CD4-positive, alpha-beta T cell treated with Interleukin-10 for 1 hour (primary cell): ENCODE data around the gene TOX3.

ENCODE experiments used
- DNase-seq: peaks from one replicate; pipeline ENCODE4 v3.0.0-alpha.2; 2020

Gene TOX3

DNA sequence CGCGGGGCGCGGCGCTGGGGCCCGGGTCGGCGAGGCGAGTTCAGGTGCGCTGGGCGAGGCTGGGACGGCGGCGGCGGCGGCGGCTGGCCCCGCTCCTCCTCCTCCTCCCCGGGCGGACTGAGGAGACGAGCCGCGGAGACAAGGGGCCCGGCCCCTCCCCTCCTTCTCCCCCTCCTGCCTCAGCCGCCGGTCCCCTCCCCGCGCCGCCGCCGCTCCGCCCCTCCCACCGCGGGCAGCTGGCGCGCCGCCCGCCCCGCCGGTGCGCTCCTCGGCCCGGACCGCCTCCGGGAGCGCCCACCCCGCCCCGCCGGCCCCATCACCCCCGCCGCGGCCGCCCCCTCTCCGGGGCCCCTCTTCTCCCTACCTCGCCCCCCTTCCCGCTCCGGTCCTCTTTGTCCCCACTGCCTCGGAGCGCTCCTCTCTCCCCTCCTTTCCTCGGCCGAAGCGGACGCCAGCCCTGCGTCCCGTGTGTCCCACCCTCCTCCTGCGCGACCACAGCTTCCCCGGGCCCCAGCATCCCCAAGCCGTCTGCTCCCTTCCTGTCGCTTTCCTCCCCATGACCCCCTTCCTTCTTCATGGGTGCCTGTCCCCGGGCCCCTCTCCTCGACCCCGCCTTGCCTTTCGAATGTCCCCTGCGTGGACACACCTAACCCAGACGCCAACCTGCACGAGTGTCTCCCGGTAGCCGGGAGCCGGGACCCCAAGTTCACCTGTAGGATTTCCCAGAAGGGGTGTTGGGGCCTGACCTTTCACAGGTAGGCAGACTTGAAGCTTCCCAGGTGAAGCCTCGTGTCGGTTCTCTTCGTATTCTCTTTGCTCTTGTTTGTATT, at the start of gene TOX3:
Gene TOX3, minus strand, starts transcription at position 140 of the 830 bp plus-strand sequence. CDS start 420 bp downstream, outside the sequence.
- no peak for DNase-seq

GRCh38 chr16:52592778-52593177, 45.8 kb upstream of the TOX3 start:
- no peak for DNase-seq

GRCh38 chr16:52591934-52592592, 45.1 kb upstream of the TOX3 start:
- DNase-seq = no peak

DNA sequence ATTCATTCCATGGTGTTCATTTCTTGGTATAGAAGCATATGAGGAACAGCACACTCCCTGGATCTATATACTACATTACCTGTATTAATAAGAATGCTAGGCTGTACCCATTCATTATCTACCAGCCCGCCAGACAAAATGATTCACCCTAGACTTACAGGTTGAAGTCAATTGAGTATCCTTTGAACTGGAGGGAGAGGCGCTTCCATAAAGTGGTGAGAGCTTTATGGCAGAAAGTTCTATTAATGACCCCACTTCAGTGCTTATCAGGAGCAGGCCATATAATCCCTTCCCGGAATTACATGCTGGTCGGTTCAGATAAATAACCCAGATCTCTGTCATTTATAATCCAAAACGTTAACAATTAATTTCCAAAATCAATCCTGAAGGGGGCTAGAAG, 44.5 kb upstream of the TOX3 start:
- DNase-seq = no peak

- DNase-seq = no peak
Measured at GRCh38 chr16:52586159-52586558, 39.2 kb upstream of the TOX3 start.

GRCh38 chr16:52584354-52585320, 37.7 kb upstream of the TOX3 start:
- no peak for DNase-seq

- no peak for DNase-seq
Measured at GRCh38 chr16:52581530-52581929, 34.6 kb upstream of the TOX3 start.

- no peak for DNase-seq
Measured at GRCh38 chr16:52580488-52580887, 33.5 kb upstream of the TOX3 start.

DNA sequence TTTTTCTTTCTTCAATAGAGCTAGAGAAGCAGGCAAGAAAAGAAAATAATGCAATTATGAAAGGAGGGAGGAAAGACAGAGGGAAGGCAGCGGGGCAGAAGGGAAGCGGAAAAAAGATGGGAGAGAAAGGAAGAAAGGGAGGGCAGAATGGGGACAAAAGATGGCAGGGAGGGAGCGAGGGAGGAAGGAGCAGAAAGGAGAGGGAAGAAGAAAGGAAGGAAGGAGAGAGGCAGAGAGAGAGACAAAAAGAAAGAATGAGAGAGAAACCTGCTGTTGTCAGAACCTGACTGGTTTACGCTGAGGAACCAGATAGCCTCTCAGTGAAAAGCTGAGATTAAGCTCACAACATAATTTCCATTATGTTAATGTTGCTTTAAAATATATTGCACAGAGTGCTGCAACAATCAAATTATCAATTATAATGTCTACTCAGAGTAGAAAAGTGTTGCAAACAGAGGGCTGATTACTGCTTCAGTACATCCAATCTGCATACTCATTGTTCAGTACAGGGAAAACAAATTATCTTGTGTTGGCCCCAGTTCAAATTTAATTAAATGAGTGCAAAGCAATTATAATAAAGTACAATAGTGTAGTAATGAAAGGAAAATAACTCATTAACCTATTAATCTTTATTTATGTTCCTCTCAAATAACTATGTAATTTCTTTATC, 32.0 kb upstream of the TOX3 start:
- DNase-seq = no peak

GRCh38 chr16:52578007-52578828, 31.3 kb upstream of the TOX3 start:
- DNase-seq = no peak

GRCh38 chr16:52577130-52577706, 30.3 kb upstream of the TOX3 start:
- DNase-seq = no peak

GRCh38 chr16:52573365-52574299, 26.7 kb upstream of the TOX3 start:
- DNase-seq = no peak

DNA sequence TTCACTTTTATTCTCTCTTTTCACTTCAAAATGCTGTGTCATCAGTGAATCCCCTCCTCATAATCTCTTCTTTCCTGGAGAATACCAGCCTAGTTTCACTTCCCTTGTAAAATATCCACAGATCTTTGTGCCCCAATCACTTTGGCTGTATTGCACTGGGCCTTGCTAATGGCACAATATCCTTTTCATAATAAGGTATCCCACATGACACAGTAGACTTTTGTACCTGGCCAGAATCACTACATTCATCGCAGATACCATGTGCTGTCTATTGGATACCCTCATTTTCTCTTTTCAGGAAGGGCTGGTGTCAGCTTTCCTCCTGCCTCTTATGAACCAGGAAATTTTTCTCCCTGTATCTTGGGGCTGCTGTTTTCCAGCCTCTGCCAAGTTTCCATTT, 25.7 kb upstream of the TOX3 start:
- DNase-seq = no peak

GRCh38 chr16:52570495-52571091, 23.6 kb upstream of the TOX3 start:
- DNase-seq = no peak

- no peak for DNase-seq
Measured at GRCh38 chr16:52569701-52570100, 22.8 kb upstream of the TOX3 start.

DNA sequence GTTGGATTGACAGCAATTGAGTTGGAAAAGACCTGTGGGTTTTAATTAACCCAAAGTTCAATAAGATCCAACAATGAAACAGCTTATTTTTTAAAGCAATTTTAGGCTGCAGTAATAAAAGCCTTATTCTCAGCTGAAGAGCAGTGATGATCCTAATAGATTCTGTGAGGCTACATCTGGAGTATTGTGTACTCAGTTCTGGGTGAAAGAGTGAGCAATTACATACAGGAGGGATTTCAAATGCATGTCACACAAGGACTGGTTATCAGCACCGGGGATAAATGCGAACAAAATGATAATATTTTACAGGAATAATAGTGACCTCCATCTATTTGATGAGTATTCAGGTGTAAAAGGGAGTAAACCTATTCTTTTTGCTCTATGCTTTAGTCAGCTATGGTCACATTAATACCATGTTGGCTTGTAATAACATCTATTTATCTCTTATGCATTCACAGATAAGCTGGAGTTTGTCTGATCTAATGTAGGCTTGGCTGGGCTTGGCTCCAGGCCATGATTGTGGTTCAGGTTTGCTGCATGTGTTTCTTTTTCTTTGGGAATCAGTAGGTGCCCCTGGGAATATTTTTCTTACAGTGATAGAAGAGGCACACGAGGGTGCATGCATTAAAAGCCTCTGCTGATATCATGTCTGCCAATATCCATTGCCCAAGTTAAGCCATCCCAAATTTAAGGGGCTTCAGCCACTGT, 22.2 kb upstream of the TOX3 start:
- no peak for DNase-seq

- no peak for DNase-seq
Measured at GRCh38 chr16:52568495-52568894, 21.6 kb upstream of the TOX3 start.

GRCh38 chr16:52567193-52567592, 20.2 kb upstream of the TOX3 start:
- DNase-seq = no peak
